Bronchial epithelial cell (primary cell): ENCODE results near the gene CACNA2D3. TPM values are rescaled to one million over a fixed set of nuclear protein-coding genes. Genes with fewer than 3 reads are reported as not detected.

Experiments
- DNase-seq: peaks from one replicate; pipeline ENCODE4 v3.0.0-alpha.2; 2010; ENCODE audit warnings: low read depth
- FAIRE-seq: peaks from 2 replicates; lab custom pipeline; 2011; peaks lifted over from hg19 to GRCh38; lab: Jason Lieb, UNC
- H3K27me3 ChIP-seq: 2 replicates; pipeline ENCODE4 v1.5.1; 2011; ENCODE audit warnings: low read length; ENCODE audit not compliant: control insufficient read depth, insufficient read depth
- H3K36me3 ChIP-seq: 2 replicates; pipeline ENCODE4 v1.5.1; 2011; ENCODE audit warnings: low read length; ENCODE audit not compliant: control insufficient read depth, insufficient read depth
- H3K4me3 ChIP-seq: 2 replicates; pipeline ENCODE4 v1.5.1; 2011; ENCODE audit warnings: mild to moderate bottlenecking, low read depth, low read length, control low read depth
- total RNA-seq: library from RNA; depleted of rRNA; stranded (reverse); fragments of >200 nt; gene quantifications from 2 replicates; pipeline ENCODE4 v1.2.1, GENCODE V29; 2014
- TF ChIP-seq, protein P1 (sequence below): IDR thresholded peaks from 2 replicates; pipeline ENCODE4 v1.5.1; 2011; ENCODE audit warnings: mild to moderate bottlenecking, moderate library complexity, low read length, control low read depth, inconsistent platforms; ENCODE audit not compliant: insufficient read depth, severe bottlenecking

The CACNA2D3 gene
- total RNA-seq, 1 donor from 2014 or later: not detected

DNA sequence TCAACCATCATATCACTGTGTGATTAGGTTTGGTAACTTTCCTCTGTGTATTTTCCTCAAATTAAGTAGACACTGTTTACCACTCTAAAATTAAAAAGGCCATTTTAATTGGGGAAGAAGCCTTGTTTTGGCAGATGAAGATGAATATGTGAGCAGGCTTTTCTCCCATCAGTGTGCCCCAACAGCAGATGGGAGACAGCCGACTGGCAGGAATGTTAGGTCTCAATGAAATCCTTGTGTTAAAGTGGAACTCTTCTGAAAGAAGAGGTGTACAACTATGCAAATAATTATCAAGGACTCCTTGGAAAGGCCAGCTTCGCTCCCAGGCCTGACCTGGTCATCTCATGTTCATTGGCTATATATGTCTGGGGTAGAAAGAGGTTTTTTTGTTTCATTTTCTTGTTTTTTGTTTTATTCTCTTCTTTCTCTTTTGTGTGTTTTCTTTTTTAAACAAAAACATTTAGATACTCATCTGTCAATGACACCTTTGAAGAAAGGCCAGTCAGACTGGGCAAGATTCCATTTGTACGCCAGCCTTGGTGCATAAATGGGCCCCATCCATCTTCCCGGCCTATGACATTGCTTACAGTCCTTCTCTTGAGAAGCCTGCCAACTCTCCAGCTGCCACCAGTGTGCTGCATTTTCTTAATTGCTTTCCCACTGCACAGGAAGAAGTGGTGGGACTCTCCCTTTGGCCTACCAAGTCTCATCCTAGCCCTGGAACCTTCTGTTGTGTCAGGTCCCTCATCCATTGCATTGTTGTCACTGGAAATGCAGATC, 779.7 kb downstream of the CACNA2D3 start:
- TF ChIP-seq, protein P1, sequence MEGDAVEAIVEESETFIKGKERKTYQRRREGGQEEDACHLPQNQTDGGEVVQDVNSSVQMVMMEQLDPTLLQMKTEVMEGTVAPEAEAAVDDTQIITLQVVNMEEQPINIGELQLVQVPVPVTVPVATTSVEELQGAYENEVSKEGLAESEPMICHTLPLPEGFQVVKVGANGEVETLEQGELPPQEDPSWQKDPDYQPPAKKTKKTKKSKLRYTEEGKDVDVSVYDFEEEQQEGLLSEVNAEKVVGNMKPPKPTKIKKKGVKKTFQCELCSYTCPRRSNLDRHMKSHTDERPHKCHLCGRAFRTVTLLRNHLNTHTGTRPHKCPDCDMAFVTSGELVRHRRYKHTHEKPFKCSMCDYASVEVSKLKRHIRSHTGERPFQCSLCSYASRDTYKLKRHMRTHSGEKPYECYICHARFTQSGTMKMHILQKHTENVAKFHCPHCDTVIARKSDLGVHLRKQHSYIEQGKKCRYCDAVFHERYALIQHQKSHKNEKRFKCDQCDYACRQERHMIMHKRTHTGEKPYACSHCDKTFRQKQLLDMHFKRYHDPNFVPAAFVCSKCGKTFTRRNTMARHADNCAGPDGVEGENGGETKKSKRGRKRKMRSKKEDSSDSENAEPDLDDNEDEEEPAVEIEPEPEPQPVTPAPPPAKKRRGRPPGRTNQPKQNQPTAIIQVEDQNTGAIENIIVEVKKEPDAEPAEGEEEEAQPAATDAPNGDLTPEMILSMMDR: no peak
- FAIRE-seq (no peak), DNase-seq (no peak)
- no peaks in the 10 kb centered on the region for H3K27me3 ChIP-seq
- no peak overlapping the region for H3K4me3 ChIP-seq
- no peaks in the 10 kb centered on the region for H3K36me3 ChIP-seq

DNA sequence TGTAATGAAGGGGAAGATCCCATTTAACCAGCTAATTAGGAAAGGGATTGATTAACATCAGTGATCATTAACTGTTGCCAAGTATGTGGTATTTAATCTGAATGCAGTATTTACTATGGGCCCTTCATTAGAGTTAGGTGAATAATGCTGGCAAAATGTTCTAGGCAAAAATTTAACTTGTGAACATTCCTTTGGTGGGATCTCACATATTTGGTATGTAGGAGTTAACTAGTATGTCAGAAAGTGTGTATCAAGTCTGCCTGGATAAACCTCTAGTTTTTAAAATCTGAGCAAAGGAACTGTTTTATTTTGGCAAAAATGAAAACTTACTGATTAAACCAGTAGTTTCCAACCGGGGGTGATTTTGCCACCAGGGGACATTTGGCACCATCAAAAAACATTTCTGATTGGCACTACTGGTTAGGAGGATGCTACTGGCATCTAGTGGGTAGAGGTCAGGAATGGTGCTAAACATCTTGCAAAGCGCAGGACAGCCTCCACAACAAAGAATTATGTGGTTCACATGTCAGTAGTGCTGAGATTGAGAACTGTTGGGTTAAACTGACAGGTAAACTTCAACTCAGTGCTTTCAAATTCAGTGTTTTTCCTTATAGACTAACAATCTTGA, 783.0 kb downstream of the CACNA2D3 start:
- DNase-seq: no peak
- no peaks in the 10 kb centered on the region for H3K36me3 ChIP-seq
- TF ChIP-seq, protein P1: no peak
- FAIRE-seq: no peak
- H3K4me3 ChIP-seq: no peak overlapping the region
- no peaks in the 10 kb centered on the region for H3K27me3 ChIP-seq

DNA sequence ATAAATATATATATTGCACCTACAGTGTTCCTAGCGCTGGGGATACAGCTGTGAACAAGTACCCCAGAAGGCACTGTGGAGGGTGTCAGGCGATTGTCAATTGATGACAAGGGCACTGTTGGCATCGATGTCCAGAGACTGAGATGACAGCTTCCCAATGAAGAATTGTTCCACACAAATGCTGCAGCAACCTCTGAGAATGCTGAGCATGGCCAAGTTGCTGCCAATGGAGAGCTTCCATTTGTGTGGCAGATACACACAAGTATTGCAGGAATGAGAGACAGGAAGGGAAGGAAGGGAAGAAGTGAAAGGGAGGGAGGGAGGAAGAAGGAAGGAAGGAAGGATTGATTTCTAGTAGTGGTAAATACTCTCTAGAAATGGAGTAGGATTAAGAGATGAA, 783.6 kb downstream of the CACNA2D3 start:
- FAIRE-seq (no peak), DNase-seq (no peak)
- Histone ChIP-seq H3K4me3 (no peak overlapping the region), H3K27me3 (no peaks in the 10 kb centered on the region), H3K36me3 (no peaks in the 10 kb centered on the region)
- TF ChIP-seq, protein P1: no peak

DNA sequence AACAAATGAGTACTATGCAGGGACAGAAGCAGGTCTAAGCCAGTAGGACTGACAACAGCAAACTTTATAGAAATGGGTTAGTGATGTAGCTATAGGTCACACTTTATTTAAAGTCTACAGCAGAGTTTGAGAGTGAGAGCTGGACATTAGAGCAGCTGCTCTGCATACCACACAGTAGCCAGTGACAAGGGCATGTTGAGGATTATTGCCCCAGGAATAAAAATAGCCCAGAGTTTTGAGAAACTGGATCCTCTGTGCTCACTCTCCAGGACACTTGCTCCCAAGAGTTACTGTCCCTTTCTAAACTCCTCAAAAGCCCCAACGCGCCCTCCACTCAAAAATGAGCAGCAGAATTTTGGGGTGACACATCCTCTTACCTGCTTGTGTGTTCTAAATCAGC, 784.4 kb downstream of the CACNA2D3 start:
- Histone ChIP-seq H3K4me3 (no peak overlapping the region), H3K36me3 (no peaks in the 10 kb centered on the region), H3K27me3 (no peaks in the 10 kb centered on the region)
- TF ChIP-seq, protein P1: no peak
- DNase-seq: no peak
- no peak for FAIRE-seq

DNA sequence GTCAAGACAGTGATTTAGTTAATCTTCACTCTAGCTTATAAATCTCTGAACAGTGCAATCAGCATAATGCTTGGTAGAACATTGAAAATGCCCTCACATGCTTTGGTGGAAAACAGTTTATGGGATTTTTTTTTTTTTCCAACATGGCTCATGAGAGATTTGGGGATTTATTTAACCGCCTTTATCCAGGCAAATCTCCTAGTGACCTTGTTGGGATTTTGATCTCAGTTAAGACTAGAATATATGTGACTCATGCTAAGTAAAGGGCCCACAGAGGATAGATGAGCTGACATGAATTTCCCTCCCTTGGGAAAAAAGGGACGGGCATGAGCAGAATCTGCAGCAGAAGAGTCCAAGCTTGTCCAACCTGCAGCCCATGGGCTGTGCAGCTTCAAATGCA, 786.8 kb downstream of the CACNA2D3 start:
- FAIRE-seq (no peak), DNase-seq (no peak)
- Histone ChIP-seq H3K36me3 (no peaks in the 10 kb centered on the region), H3K27me3 (no peaks in the 10 kb centered on the region), H3K4me3 (no peak overlapping the region)
- TF ChIP-seq, protein P1: no peak
